SK-N-SH (cell line): Measurements from ENCODE around the gene JAKMIP3. TPM values are rescaled to one million over a fixed set of nuclear protein-coding genes. Genes with fewer than 3 reads are reported as not detected.

Source experiments
- CTCF ChIA-PET: fragments of 300-600, 350-600 bp; formaldehyde crosslinking; extraction: SDS; loops from one replicate; lab custom pipeline; 2021; lab: Yijun Ruan, JAX
- POLR2A ChIA-PET: fragments of 350-600 bp; sonication (Branson Sonifier 250); formaldehyde crosslinking; extraction: SDS; loops from one replicate; lab custom pipeline; 2020; ENCODE audit warnings: antibody characterized with exemption, inconsistent platforms; lab: Yijun Ruan, JAX
- DNase-seq: peaks from one replicate; pipeline ENCODE4 v3.0.0; 2012
- H2AFZ ChIP-seq: fragments of 200-600 bp; sonication (generic); 2 replicates; pipeline ENCODE4 v1.8.1; 2016; ENCODE audit warnings: antibody characterized with exemption, mild to moderate bottlenecking, low read depth
- H3F3A ChIP-seq: fragments of 200-600 bp; sonication (generic); replicated peaks from 2 replicates; pipeline ENCODE3; 2016; ENCODE audit warnings: antibody characterized with exemption, mild to moderate bottlenecking; ENCODE audit not compliant: insufficient read depth
- H3K27ac ChIP-seq, 2 experiments: fragments of 200-500 bp in 1 of 2; fragments of 200-600 bp in 1 of 2; sonication (Bioruptor generic) in 1 of 2; sonication (generic), shearing (Covaris generic) in 1 of 2; 2 replicates each; pipeline versions ENCODE4 v1.5.1 to v1.6.1; 2014 to 2016; ENCODE audit warnings: low read depth in 2 of 2, inconsistent platforms in 1 of 2, low read length in 1 of 2, mild to moderate bottlenecking in 1 of 2, mixed read lengths in 1 of 2
- H3K27me3 ChIP-seq: fragments of 200-600 bp; sonication (generic), shearing (Covaris generic); 2 replicates; pipeline ENCODE4 v1.6.1; 2016; ENCODE audit warnings: mixed run types; ENCODE audit not compliant: insufficient read depth
- H3K36me3 ChIP-seq, 2 experiments: fragments of 200-500 bp in 1 of 2; fragments of 200-600 bp in 1 of 2; sonication (Bioruptor generic) in 1 of 2; sonication (generic) in 1 of 2; replicated peaks in 1 of 2; 2 replicates each; pipeline versions ENCODE3 to v1.5.1; 2014 to 2016; ENCODE audit warnings: low read length in 1 of 2, mild to moderate bottlenecking in 1 of 2; ENCODE audit not compliant: insufficient read depth in 2 of 2, control insufficient read depth in 1 of 2
- H3K4me1 ChIP-seq, 2 experiments: fragments of 200-500 bp in 1 of 2; fragments of 200-600 bp in 1 of 2; sonication (Bioruptor generic) in 1 of 2; sonication (generic), shearing (Covaris generic) in 1 of 2; 2 replicates each; pipeline versions ENCODE4 v1.5.1 to v1.6.1; 2014 to 2016; ENCODE audit warnings: low read depth in 1 of 2, low read length in 1 of 2, mixed run types in 1 of 2; ENCODE audit not compliant: insufficient read depth in 2 of 2, control insufficient read depth in 1 of 2
- H3K4me2 ChIP-seq: fragments of 200-600 bp; sonication (generic), shearing (Covaris generic); 2 replicates; pipeline ENCODE4 v1.6.1; 2017; ENCODE audit warnings: mixed run types
- H3K4me3 ChIP-seq, 2 experiments: fragments of 200-500 bp in 1 of 2; fragments of 200-600 bp in 1 of 2; sonication (Bioruptor generic) in 1 of 2; sonication (generic), shearing (Covaris generic) in 1 of 2; 2 replicates each; pipeline versions ENCODE4 v1.5.1 to v1.8.1; 2014 to 2016; ENCODE audit warnings: low read depth in 2 of 2, inconsistent platforms in 1 of 2, low read length in 1 of 2, mild to moderate bottlenecking in 1 of 2, mixed read lengths in 1 of 2, moderate library complexity in 1 of 2
- H3K79me2 ChIP-seq: fragments of 200-600 bp; sonication (generic); 2 replicates; pipeline ENCODE4 v1.8.1; 2017; ENCODE audit warnings: mild to moderate bottlenecking; ENCODE audit not compliant: insufficient read depth
- H3K9ac ChIP-seq: fragments of 200-600 bp; sonication (generic); 2 replicates; pipeline ENCODE4 v1.6.1; 2017; ENCODE audit warnings: mixed run types
- H3K9me2 ChIP-seq: fragments of 200-600 bp; sonication (generic); 2 replicates; pipeline ENCODE4 v1.6.1; 2017; ENCODE audit warnings: mixed run types
- H3K9me3 ChIP-seq: fragments of 200-600 bp; sonication (generic); 2 replicates; pipeline ENCODE4 v1.6.1; 2017; ENCODE audit warnings: mixed run types, mild to moderate bottlenecking, moderate library complexity
- H4K20me1 ChIP-seq: fragments of 200-600 bp; sonication (generic); 2 replicates; pipeline ENCODE4 v1.6.1; 2017; ENCODE audit warnings: mild to moderate bottlenecking, mixed run types; ENCODE audit not compliant: insufficient read depth
- ELF1 ChIP-seq: IDR thresholded peaks from 2 replicates; pipeline ENCODE4 v1.4.0; 2012
- EZH2phosphoT487 ChIP-seq: fragments of 200-600 bp; sonication (generic); IDR thresholded peaks from 2 replicates; pipeline ENCODE4 v1.6.1; 2017; ENCODE audit warnings: low read depth, mixed run types, mild to moderate bottlenecking, antibody characterized with exemption, moderate library complexity, borderline replicate concordance
- FOSL2 ChIP-seq: IDR thresholded peaks from 2 replicates; pipeline ENCODE4 v1.4.0; 2012; ENCODE audit warnings: low read depth, mild to moderate bottlenecking, moderate library complexity, borderline replicate concordance
- FOXM1 ChIP-seq: IDR thresholded peaks from 2 replicates; pipeline ENCODE4 v1.4.0; 2012; ENCODE audit warnings: low read depth, mild to moderate bottlenecking
- MXI1 ChIP-seq: IDR thresholded peaks from 2 replicates; pipeline ENCODE4 v1.6.1; 2012; ENCODE audit warnings: mild to moderate bottlenecking, low read depth, low read length, improper control_type of control experiment
- RAD21 ChIP-seq: IDR thresholded peaks from 2 replicates; pipeline ENCODE4 v1.6.1; 2012; ENCODE audit warnings: mild to moderate bottlenecking, low read length
- RFX5 ChIP-seq: IDR thresholded peaks from 2 replicates; pipeline ENCODE4 v1.6.1; 2012; ENCODE audit warnings: mild to moderate bottlenecking, improper control_type of control experiment, low read length
- SIN3A ChIP-seq: IDR thresholded peaks from 2 replicates; pipeline ENCODE4 v1.6.1; 2012; ENCODE audit warnings: low read depth, mild to moderate bottlenecking, low read length, moderate library complexity, borderline replicate concordance
- TAF1 ChIP-seq: IDR thresholded peaks from 2 replicates; pipeline ENCODE4 v1.6.1; 2012; ENCODE audit warnings: low read depth, mild to moderate bottlenecking, low read length, moderate library complexity, borderline replicate concordance
- TCF12 ChIP-seq: IDR thresholded peaks from 2 replicates; pipeline ENCODE4 v1.4.0; 2012
- WGBS: methylation state at CpG from one replicate; pipeline ENCODE4 v1.1.6; 2017; ENCODE audit warnings: low lambda C conversion rate; 5-methylcytosine and 5-hydroxymethylcytosine counted together
- polyA plus RNA-seq, 3 experiments: library from polyadenylated mRNA; depleted of rRNA; stranded (reverse); fragments of >200 nt; gene quantifications; 2 replicates each; pipeline ENCODE4 v1.2.3, GENCODE V29; 2012
- TF ChIP-seq, protein P1 (sequence below): IDR thresholded peaks from 2 replicates; pipeline ENCODE4; 2012
- TF ChIP-seq, protein P2 (sequence below): fragments of 200-600 bp; sonication (generic); IDR thresholded peaks from 2 replicates; pipeline ENCODE4 v1.6.1; 2017; ENCODE audit warnings: antibody characterized with exemption, mild to moderate bottlenecking, moderate library complexity
- TF ChIP-seq, protein P3 (sequence below): IDR thresholded peaks from 2 replicates; pipeline ENCODE4 v1.4.0; 2012; ENCODE audit warnings: low read depth, borderline replicate concordance
- TF ChIP-seq, protein P4 (sequence below): IDR thresholded peaks from 2 replicates; pipeline ENCODE4 v1.6.1; 2012; ENCODE audit warnings: mild to moderate bottlenecking, low read depth, low read length, moderate library complexity

The JAKMIP3 gene
- polyA plus RNA-seq (2012; rRNA removed): 0.02 TPM in 2 replicates
- under 0.01 and 0.01 TPM in 2 replicates for polyA plus RNA-seq (2012; cell fraction: cytosol; rRNA removed)
- polyA plus RNA-seq (2012; cell fraction: nucleus; rRNA removed): 0.04 and 0.05 TPM in 2 replicates

DNA sequence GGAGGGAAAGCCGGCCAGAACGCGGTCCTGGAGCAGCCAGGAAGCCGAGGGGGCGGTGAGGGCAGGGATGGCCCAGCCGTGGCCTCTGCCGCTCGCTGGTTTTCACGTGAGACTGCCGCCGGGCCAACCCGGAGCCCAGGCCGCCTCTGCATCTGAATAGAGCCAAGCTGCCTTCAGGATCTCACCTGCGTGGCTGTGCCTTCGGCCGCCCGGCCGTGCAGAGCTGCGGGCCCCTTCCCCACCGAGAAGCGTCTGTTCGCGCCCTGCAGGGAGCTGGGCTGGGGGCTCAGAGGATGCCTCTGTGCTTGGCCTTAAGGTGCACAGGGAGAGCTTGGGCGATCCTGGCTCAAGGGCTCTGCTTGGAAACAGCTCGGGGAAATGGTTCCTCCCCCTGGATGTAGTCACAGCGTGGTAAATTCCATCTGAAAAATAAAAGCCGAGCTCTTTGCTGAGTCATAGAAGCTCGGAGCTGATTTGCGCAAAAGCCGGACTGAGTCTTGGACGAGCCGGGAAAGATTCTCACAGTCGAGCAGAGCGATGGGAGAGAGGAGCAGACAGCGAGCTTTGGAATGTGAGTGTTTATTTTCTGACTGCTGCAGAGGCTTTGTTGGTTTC is at the start of gene JAKMIP3:
TSS of gene JAKMIP3 (plus strand) at position 456 of the 615 bp plus-strand sequence. CDS start 38,863 bp downstream, outside the sequence.
- DNase-seq: no peak
- no peak within 1 kb of the TSS for H3K27ac ChIP-seq
- H3K9me2 ChIP-seq: no peaks in the 10 kb centered on the region
- POLR2A ChIA-PET: no interaction called here
- no peaks in the 10 kb centered on the region for H4K20me1 ChIP-seq
- no peak within 1 kb of the TSS for H3K4me2 ChIP-seq
- WGBS: 60% methylated on average over 10 of the region's 35 CpGs
- H3K36me3 ChIP-seq: no peaks in the 10 kb centered on the region
- no peaks in the 10 kb centered on the region for H3K9me3 ChIP-seq
- no peak within 1 kb of the TSS for H3K4me3 ChIP-seq
- H3K4me1 ChIP-seq: no peaks in the 10 kb centered on the region; a peak in 1 of 4 replicates
- TF ChIP-seq, protein P1, sequence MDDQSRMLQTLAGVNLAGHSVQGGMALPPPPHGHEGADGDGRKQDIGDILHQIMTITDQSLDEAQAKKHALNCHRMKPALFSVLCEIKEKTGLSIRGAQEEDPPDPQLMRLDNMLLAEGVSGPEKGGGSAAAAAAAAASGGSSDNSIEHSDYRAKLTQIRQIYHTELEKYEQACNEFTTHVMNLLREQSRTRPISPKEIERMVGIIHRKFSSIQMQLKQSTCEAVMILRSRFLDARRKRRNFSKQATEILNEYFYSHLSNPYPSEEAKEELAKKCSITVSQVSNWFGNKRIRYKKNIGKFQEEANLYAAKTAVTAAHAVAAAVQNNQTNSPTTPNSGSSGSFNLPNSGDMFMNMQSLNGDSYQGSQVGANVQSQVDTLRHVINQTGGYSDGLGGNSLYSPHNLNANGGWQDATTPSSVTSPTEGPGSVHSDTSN: no peak
- TF ChIP-seq FOSL2 (no peak), SIN3A (no peak), EZH2phosphoT487 (no peak), MXI1 (no peak), TAF1 (no peak), ELF1 (no peak), TCF12 (no peak), RAD21 (no peak), FOXM1 (no peak), RFX5 (no peak)
- TF ChIP-seq, protein P2, sequence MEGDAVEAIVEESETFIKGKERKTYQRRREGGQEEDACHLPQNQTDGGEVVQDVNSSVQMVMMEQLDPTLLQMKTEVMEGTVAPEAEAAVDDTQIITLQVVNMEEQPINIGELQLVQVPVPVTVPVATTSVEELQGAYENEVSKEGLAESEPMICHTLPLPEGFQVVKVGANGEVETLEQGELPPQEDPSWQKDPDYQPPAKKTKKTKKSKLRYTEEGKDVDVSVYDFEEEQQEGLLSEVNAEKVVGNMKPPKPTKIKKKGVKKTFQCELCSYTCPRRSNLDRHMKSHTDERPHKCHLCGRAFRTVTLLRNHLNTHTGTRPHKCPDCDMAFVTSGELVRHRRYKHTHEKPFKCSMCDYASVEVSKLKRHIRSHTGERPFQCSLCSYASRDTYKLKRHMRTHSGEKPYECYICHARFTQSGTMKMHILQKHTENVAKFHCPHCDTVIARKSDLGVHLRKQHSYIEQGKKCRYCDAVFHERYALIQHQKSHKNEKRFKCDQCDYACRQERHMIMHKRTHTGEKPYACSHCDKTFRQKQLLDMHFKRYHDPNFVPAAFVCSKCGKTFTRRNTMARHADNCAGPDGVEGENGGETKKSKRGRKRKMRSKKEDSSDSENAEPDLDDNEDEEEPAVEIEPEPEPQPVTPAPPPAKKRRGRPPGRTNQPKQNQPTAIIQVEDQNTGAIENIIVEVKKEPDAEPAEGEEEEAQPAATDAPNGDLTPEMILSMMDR: no peak
- TF ChIP-seq, protein P3, sequence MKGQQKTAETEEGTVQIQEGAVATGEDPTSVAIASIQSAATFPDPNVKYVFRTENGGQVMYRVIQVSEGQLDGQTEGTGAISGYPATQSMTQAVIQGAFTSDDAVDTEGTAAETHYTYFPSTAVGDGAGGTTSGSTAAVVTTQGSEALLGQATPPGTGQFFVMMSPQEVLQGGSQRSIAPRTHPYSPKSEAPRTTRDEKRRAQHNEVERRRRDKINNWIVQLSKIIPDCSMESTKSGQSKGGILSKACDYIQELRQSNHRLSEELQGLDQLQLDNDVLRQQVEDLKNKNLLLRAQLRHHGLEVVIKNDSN: no peak
- TF ChIP-seq, protein P4, sequence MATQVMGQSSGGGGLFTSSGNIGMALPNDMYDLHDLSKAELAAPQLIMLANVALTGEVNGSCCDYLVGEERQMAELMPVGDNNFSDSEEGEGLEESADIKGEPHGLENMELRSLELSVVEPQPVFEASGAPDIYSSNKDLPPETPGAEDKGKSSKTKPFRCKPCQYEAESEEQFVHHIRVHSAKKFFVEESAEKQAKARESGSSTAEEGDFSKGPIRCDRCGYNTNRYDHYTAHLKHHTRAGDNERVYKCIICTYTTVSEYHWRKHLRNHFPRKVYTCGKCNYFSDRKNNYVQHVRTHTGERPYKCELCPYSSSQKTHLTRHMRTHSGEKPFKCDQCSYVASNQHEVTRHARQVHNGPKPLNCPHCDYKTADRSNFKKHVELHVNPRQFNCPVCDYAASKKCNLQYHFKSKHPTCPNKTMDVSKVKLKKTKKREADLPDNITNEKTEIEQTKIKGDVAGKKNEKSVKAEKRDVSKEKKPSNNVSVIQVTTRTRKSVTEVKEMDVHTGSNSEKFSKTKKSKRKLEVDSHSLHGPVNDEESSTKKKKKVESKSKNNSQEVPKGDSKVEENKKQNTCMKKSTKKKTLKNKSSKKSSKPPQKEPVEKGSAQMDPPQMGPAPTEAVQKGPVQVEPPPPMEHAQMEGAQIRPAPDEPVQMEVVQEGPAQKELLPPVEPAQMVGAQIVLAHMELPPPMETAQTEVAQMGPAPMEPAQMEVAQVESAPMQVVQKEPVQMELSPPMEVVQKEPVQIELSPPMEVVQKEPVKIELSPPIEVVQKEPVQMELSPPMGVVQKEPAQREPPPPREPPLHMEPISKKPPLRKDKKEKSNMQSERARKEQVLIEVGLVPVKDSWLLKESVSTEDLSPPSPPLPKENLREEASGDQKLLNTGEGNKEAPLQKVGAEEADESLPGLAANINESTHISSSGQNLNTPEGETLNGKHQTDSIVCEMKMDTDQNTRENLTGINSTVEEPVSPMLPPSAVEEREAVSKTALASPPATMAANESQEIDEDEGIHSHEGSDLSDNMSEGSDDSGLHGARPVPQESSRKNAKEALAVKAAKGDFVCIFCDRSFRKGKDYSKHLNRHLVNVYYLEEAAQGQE: no peak
- CTCF ChIA-PET: interaction anchor here (1.9 kb wide), 1 partner anchor 77 kb away, joined by 5 read pairs; no protein-coding TSS in a partner anchor
- no peak within 1 kb of the TSS for H3K9ac ChIP-seq
- H3K27me3 ChIP-seq: no peaks in the 10 kb centered on the region
- H3K79me2 ChIP-seq: no peaks in the 10 kb centered on the region
- no peaks in the 10 kb centered on the region for H3F3A ChIP-seq
- no peak within 1 kb of the TSS for H2AFZ ChIP-seq
